MG63 (cell line): Measurements from ENCODE around the gene CLDN6. TPM values are rescaled to one million over a fixed set of nuclear protein-coding genes. Genes with fewer than 3 reads are reported as not detected.

Experiments used
- total RNA-seq: library from RNA; depleted of rRNA; stranded (reverse); fragments of >200 nt; shearing (Covaris generic); gene quantifications from 2 replicates; pipeline ENCODE4 v1.2.3, GENCODE V29; 2014; ENCODE audit warnings: low replicate concordance; rRNA removed

Gene CLDN6
- total RNA-seq, 1 experiment from 2014 or later: not detected

Other genes starting within 250 kb of the CLDN6 start
- gene ELOB, start 240.9 kb downstream of the CLDN6 start, total RNA-seq: 309 and 3,594 TPM in 2 replicates
- not detected in 2 replicates for gene PRSS33, start 230.6 kb downstream of the CLDN6 start, total RNA-seq
- not detected in 2 replicates for gene PRSS41, start 219.7 kb downstream of the CLDN6 start, total RNA-seq
- 5.8 and 11.9 TPM in 2 replicates for gene PRSS21, start 200.9 kb downstream of the CLDN6 start, total RNA-seq
- gene ZG16B, start 187.9 kb downstream of the CLDN6 start, total RNA-seq: 2.7 TPM in 1 of 2 replicates, not detected in the other
- not detected in 2 replicates for gene PRSS22, start 160.0 kb downstream of the CLDN6 start, total RNA-seq
- gene FLYWCH2, start 135.0 kb downstream of the CLDN6 start, total RNA-seq: 176 and 179 TPM in 2 replicates
- 112 and 126 TPM in 2 replicates for gene FLYWCH1, start 106.3 kb downstream of the CLDN6 start, total RNA-seq
- gene KREMEN2, start 53.9 kb downstream of the CLDN6 start, total RNA-seq: 0.26 and 1.0 TPM in 2 replicates
- gene PAQR4, start 48.8 kb downstream of the CLDN6 start, total RNA-seq: 23.5 and 38.1 TPM in 2 replicates
- gene PKMYT1, start 37.7 kb downstream of the CLDN6 start, total RNA-seq: 12.0 and 30.3 TPM in 2 replicates
- gene CLDN9, start 5.3 kb downstream of the CLDN6 start, total RNA-seq: not detected in 2 replicates
- gene TNFRSF12A, start 2.2 kb upstream of the CLDN6 start, total RNA-seq: 541 and 602 TPM in 2 replicates
- gene HCFC1R1, start 5.8 kb upstream of the CLDN6 start, total RNA-seq: 2.9 and 60.7 TPM in 2 replicates
- 63.2 and 118 TPM in 2 replicates for gene THOC6, start 5.9 kb upstream of the CLDN6 start, total RNA-seq
- not detected in 2 replicates for gene BICDL2, start 18.8 kb upstream of the CLDN6 start, total RNA-seq
- not detected in 2 replicates for gene MMP25, start 28.4 kb upstream of the CLDN6 start, total RNA-seq
- gene IL32, start 47.5 kb upstream of the CLDN6 start, total RNA-seq: 4.4 and 11.5 TPM in 2 replicates
- gene ZSCAN10, start 81.1 kb upstream of the CLDN6 start, total RNA-seq: not detected in 2 replicates
- 15.5 and 22.6 TPM in 2 replicates for gene ZNF205, start 94.4 kb upstream of the CLDN6 start, total RNA-seq
- 2.8 and 11.9 TPM in 2 replicates for gene ZNF213, start 116.8 kb upstream of the CLDN6 start, total RNA-seq
- not detected in 2 replicates for gene OR1F1, start 170.0 kb upstream of the CLDN6 start, total RNA-seq
- 3.4 and 5.8 TPM in 2 replicates for gene ZNF200, start 217.0 kb upstream of the CLDN6 start, total RNA-seq
- gene MEFV, start 238.4 kb upstream of the CLDN6 start, total RNA-seq: 0.07 TPM in 1 of 2 replicates, not detected in the other